Muscle layer of colon (tissue), 2 donors: ENCODE data around the gene SAMD14.
"Not testable (repeated sequence)": the region's sequence is repeated elsewhere in the genome, so short reads cannot be mapped to it uniquely, and the experiment has no call there.

Source experiments
- H3K27ac ChIP-seq: one replicate; pipeline ENCODE4 v1.7.0; 2013; ENCODE audit warnings: low read depth, mild to moderate bottlenecking, low read length, moderate library complexity
- H3K27me3 ChIP-seq, 2 donors: one replicate each; pipeline ENCODE4 v1.7.0; 2013; ENCODE audit warnings: low read length in 2 of 2, mild to moderate bottlenecking in 2 of 2; ENCODE audit not compliant: insufficient read depth in 2 of 2, control insufficient read depth in 1 of 2
- H3K36me3 ChIP-seq: one replicate; pipeline ENCODE4 v1.7.0; 2013; ENCODE audit warnings: mild to moderate bottlenecking, low read length; ENCODE audit not compliant: insufficient read depth
- H3K4me1 ChIP-seq: one replicate; pipeline ENCODE4 v1.7.0; 2013; ENCODE audit warnings: mild to moderate bottlenecking, low read length; ENCODE audit not compliant: insufficient read depth
- H3K4me3 ChIP-seq, 2 donors: one replicate each; pipeline ENCODE4 v1.7.0; 2013; ENCODE audit warnings: low read length in 2 of 2, low read depth in 1 of 2, mild to moderate bottlenecking in 1 of 2, moderate library complexity in 1 of 2
- H3K9ac ChIP-seq: one replicate; pipeline ENCODE4 v1.7.0; 2013; ENCODE audit warnings: low read length
- H3K9me3 ChIP-seq: one replicate; pipeline ENCODE4 v1.7.0; 2013; ENCODE audit warnings: mild to moderate bottlenecking, low read length
- donor health status: abdominal sarcoma.
- donor health status: Adenocarcinoma of cecum.

SAMD14 gene

DNA sequence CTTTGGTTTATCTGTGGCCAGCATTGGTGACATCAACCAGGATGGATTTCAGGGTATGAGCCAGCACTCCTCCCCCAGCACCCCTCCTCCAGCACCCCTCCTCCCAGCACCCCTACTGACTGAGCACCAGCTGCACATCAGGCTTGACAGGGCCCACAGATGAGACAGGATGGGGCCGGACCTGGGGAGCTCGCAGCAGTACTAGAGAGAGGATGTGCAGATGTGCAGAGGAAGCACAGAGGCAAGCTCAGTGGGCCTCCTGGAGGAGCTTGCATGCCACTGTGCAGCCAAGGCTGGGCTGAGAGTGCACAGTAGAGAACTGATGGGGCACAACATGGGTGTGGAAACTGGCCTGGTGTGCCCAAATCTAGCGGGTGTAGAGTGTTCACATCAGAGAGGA, 57.8 kb downstream of the SAMD14 start:
- peaks cover 76% of the 10 kb centered on the region for H3K36me3 ChIP-seq
- no peaks in the 10 kb centered on the region for H3K4me1 ChIP-seq
- H3K9me3 ChIP-seq, result no peaks in the 10 kb centered on the region
- no peak overlapping the region for H3K9ac ChIP-seq
- H3K4me3 ChIP-seq, result no peak overlapping the region
- no peak overlapping the region for H3K27ac ChIP-seq
- no peaks in the 10 kb centered on the region for H3K27me3 ChIP-seq

DNA sequence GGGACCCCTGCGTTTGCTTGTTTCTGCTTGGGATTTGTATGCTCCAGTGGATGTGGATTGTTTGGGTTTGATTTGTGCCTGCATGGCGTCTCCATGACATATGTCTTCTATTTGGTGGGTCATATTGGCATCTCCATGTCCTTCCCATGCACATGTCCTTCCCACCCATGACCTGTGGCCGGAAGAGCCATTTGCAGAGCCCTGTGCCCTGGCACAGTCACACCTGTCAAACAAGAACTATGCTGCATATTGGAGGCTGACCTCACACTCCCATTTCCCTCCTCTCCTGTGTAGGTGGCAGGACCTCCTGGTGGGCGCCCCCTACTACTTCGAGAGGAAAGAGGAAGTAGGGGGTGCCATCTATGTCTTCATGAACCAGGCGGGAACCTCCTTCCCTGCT, 58.3 kb downstream of the SAMD14 start:
- no peak overlapping the region for H3K4me3 ChIP-seq
- H3K9ac ChIP-seq, result no peak overlapping the region
- peaks cover 76% of the 10 kb centered on the region for H3K36me3 ChIP-seq
- no peaks in the 10 kb centered on the region for H3K27me3 ChIP-seq
- H3K27ac ChIP-seq, result no peak overlapping the region
- no peaks in the 10 kb centered on the region for H3K4me1 ChIP-seq
- no peaks in the 10 kb centered on the region for H3K9me3 ChIP-seq

DNA sequence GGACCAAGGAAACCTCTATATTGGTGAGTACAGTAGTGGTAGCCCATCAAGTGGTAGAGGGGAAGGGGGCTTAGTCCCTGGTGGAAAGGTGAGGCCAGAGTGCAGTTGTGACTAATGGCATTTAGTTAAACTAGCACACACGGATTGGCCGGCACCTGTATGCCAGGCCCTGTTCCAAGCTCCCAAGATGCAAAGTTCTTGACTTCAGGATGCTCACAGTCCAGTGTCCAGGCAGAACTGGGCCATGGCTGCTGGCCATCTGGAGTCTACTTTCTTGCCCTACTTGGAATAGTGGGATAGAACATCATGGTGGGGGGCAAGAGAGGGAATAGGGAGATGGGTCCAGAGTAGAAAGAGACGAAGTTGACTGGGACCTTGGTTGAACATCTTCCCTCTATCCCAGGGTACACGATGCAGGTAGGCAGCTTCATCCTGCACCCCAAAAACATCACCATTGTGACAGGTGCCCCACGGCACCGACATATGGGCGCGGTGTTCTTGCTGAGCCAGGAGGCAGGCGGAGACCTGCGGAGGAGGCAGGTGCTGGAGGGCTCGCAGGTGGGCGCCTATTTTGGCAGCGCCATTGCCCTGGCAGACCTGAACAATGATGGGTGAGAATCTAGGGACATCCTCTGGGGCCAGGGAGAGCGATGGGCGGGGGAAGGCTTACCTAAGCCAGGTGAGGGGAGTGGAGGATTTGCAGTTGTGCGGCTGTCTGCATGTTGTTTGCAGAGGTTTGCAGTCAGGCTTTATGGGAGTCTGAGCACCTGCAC, 58.9 kb downstream of the SAMD14 start:
- H3K27ac ChIP-seq, result no peak overlapping the region
- H3K36me3 ChIP-seq, result peaks cover 76% of the 10 kb centered on the region

DNA sequence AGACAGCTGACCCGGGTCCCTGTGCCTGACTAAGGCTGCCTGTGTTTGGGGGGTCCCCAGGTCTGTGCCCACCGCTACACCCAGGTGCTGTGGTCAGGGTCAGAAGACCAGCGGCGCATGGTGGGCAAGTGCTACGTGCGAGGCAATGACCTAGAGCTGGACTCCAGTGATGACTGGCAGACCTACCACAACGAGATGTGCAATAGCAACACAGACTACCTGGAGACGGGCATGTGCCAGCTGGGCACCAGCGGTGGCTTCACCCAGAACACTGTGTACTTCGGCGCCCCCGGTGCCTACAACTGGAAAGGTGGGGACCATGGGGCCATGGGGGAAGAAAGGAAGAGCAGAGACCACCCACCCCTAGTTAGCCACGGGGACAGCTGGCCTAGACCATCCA, 62.0 kb downstream of the SAMD14 start:
- H3K4me1 ChIP-seq, result peaks cover 26% of the 10 kb centered on the region

More for the DNA sequence above, 58.9 kb downstream of the SAMD14 start:
- H3K9me3 ChIP-seq, result no peaks in the 10 kb centered on the region
- no peak overlapping the region for H3K9ac ChIP-seq
- no peaks in the 10 kb centered on the region for H3K4me1 ChIP-seq
- H3K27me3 ChIP-seq, result no peaks in the 10 kb centered on the region
- no peak overlapping the region for H3K4me3 ChIP-seq

DNA sequence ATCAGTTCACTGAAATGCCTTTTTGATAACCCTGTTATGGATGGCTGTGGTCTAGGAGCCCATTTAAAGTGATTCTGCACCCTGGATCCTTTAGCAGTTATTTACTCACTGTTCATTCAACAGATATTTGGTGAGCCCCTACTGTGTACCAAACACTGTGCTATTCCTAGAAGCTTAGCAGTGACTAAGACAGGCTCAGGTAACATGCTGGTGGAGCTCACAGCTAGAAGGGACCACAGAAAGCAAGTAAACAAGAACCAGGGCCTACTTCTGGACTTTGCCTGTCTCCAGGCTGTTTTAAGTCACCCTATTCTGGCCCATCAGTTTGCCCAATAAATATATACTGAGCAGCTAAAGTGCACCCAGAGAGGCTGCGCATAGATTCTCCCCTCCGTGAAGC, 63.0 kb downstream of the SAMD14 start:
- no peak overlapping the region for H3K9ac ChIP-seq
- H3K36me3 ChIP-seq, result peaks cover 38% of the 10 kb centered on the region
- no peaks in the 10 kb centered on the region for H3K9me3 ChIP-seq
- no peak overlapping the region for H3K4me3 ChIP-seq
- H3K4me1 ChIP-seq, result peaks cover 36% of the 10 kb centered on the region
- H3K27ac ChIP-seq, result no peak overlapping the region
- no peaks in the 10 kb centered on the region for H3K27me3 ChIP-seq

More for the DNA sequence above, 62.0 kb downstream of the SAMD14 start:
- H3K36me3 ChIP-seq, result peaks cover 47% of the 10 kb centered on the region
- H3K27me3 ChIP-seq, result no peaks in the 10 kb centered on the region
- H3K4me3 ChIP-seq, result no peak overlapping the region
- H3K27ac ChIP-seq, result no peak overlapping the region
- no peaks in the 10 kb centered on the region for H3K9me3 ChIP-seq
- no peak overlapping the region for H3K9ac ChIP-seq

DNA sequence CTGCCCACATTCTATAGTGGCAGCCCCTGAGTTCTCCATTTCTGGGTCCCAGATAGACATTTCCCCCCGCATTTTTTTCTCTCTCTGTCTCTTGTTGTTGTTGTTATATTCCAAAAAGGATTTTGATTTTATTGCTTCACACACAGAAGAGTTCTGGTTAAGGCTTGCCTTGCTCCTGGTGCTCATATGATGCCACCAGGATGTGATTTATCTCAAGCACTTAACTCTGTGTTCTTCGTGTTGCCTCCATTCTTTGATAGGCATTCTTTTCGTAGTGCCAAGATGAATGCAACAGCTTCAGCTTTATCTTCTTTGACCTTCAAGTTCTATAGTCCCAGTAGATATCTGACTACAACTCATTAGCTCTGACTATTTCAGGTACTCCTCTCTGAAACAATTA, 64.9 kb downstream of the SAMD14 start:
- peaks cover 55% of the 10 kb centered on the region for H3K4me1 ChIP-seq
- peaks cover 23% of the 10 kb centered on the region for H3K36me3 ChIP-seq
- H3K9ac ChIP-seq, result peak overlapping the region; percentile 24

DNA sequence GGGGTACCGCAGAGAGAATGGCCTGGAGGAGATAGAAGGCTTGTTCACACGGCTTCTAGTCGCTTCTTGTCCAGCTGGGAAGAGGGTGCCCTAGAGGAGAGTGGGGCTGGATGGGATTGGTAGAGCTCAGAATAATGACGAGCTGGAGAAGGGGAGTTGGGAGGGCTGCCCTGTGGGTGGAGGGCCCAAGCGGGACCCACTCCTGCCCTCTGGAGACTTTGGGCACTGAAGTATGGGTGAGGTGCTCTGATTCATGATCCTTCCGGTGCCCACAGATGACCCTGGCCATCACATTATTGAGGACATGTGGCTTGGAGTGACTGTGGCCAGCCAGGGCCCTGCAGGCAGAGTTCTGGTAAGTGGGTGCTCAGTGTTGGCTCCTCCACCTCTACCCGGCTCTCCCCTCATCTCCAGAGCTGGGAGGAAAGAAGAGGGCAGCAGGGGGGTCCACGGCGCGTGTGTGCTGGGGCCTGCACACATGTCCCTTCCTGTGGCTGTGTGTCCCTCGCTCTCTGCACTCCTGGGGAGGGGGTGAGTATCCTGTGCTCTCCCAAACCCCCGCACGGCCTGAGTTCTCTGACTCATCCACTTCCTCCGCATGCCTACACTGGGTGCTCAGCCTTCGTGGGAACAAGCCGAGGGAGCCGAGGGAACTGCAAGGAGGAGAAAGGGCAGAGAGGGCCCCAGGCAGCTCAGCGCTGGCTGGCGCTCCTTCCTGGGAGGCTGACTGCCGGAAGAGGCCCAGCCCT, 65.5 kb downstream of the SAMD14 start:
- Histone ChIP-seq H3K27me3 (no peaks in the 10 kb centered on the region), H3K4me1 (peaks cover 62% of the 10 kb centered on the region), H3K9ac (peak overlapping the region; percentile 39), H3K9me3 (no peaks in the 10 kb centered on the region), H3K36me3 (peaks cover 17% of the 10 kb centered on the region), H3K27ac (peak overlapping the region; percentile 64), H3K4me3 (no peak overlapping the region)

More for the DNA sequence above, 64.9 kb downstream of the SAMD14 start:
- Histone ChIP-seq H3K4me3 (no peak overlapping the region), H3K9me3 (no peaks in the 10 kb centered on the region), H3K27ac (peak overlapping the region; percentile 64), H3K27me3 (no peaks in the 10 kb centered on the region)

DNA sequence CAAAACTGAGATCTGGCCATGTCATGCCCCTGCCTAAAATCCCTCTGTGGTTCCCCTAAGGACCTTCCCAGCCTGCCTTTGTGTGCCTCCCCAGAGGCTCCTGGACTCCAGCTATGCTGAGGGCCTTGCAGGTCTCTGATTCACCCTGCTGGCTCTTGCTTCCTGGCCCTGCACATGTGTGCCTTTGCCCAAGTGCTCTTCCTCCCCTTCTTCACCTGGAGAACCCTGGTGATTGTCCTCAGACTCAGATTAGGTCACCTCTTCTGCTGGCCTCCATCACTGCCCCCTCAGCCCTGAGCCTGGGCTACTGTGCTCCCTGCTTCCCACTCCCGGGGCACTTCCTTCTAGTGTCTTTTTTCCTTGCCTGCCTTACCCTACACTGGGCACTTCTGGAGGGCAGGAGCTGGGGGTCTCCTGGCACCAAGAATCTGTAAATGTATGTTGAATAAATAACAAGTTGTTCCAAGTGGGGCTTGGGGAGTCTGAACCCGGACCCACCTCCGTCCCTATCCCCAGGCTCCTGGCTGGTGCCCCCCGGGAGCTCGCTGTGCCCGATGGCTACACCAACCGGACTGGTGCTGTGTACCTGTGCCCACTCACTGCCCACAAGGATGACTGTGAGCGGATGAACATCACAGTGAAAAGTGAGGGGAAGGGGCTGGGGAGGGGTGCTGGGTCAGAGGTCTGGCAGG, 66.3 kb downstream of the SAMD14 start:
- H3K27me3 ChIP-seq, result no peaks in the 10 kb centered on the region
- H3K9ac ChIP-seq, result peak overlapping the region; percentile 39
- H3K36me3 ChIP-seq, result peaks cover 17% of the 10 kb centered on the region
- H3K4me3 ChIP-seq, result no peak overlapping the region
- peaks cover 69% of the 10 kb centered on the region for H3K4me1 ChIP-seq
- no peaks in the 10 kb centered on the region for H3K9me3 ChIP-seq
- peak overlapping the region; percentile 64 for H3K27ac ChIP-seq

DNA sequence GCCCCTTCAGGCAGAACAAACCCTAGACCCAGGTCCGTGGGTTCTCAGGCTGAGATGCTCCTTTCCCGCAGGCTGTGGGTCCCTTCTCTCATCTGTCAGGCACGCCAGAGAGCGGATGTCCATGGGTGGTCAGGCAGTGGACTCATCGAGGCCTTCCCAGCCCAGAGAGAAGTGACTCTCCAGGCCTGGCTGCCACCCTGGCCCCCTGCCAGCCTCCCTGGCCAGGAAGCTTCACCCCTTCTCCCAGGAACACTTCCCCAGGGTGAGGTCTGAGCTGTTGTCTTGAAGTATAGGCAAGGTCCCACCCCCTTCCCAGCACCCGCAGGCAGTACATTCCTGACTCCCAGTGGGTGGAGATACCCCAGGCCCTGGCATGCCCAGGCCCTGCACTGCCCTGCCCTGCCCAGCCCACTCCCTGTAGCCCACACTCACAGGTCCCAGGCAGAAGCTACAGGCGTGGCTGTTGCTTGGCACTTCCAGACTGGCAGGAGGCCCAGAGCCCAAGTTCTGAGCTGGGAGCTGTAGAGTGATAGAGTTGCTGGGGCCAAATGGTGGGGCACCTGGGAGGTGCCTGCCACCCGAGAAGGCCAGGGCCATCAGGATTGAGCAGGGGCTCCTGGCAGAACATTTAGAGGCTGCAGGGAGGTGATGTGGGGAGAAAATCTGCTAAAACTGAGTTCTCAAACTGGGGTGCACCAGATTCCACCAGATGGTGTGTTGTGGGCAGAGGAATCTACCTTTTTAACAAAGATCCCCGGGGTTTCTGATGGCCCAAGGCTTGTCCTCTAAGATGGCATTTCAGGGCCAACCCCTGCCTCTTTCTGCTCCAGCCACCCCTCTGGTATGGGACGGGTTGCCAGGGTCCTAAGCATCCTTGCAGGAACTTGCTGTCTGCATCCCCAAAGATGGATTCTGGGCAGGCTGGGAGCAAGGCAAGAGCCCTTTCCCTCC, 67.4 kb downstream of the SAMD14 start:
- Histone ChIP-seq H3K9me3 (no peaks in the 10 kb centered on the region), H3K9ac (no peak overlapping the region), H3K36me3 (peaks cover 8% of the 10 kb centered on the region), H3K4me3 (peak overlapping the region in 1 of 2 donors; percentile 15), H3K4me1 (peaks cover 78% of the 10 kb centered on the region), H3K27ac (peak overlapping the region; percentile 64), H3K27me3 (no peaks in the 10 kb centered on the region)

DNA sequence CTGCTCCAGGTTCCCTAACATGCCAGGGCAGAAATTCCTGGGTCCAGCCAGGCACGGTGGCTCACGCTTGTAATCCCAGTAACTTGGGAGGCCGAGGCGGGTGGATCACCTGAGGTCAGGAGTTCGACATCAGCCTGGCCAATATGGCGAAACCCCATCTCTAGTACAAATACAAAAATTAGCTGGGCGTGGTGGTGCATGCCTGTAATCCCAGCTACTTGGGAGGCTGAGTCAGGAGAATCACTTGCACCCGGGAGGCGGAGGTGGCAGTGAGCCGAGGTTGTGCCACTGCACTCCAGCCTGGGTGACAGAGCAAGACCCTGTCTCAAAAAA, 68.3 kb downstream of the SAMD14 start:
- not testable (repeated sequence) for H3K36me3 ChIP-seq, H3K9ac ChIP-seq, H3K27me3 ChIP-seq, H3K9me3 ChIP-seq
- H3K4me3 ChIP-seq, result peak overlapping the region in 1 of 2 donors; percentile 39
- peaks cover 82% of the 10 kb centered on the region for H3K4me1 ChIP-seq
- peak overlapping the region; percentile 79 for H3K27ac ChIP-seq
